Peyer's patch (tissue), 4 donors: ENCODE data around the gene LRRC56. TPM values are rescaled to one million over a fixed set of nuclear protein-coding genes. Genes with fewer than 3 reads are reported as not detected.

Source experiments
- DNase-seq, 3 donors: peaks; one replicate each; pipeline ENCODE4 v3.0.0-alpha.2; 2017 to 2019
- H3K27ac ChIP-seq, 4 donors: fragments of 200-600 bp; sonication (generic); one replicate each; pipeline ENCODE4 v1.5.1; 2016 to 2019
- H3K27me3 ChIP-seq, 2 donors: fragments of 200-600 bp; sonication (generic); one replicate each; pipeline ENCODE4 v1.5.1; 2019
- H3K36me3 ChIP-seq, 3 donors: fragments of 200-600 bp; sonication (generic); one replicate each; pipeline ENCODE4 v1.5.1; 2016 to 2019
- H3K4me1 ChIP-seq, 4 donors: fragments of 200-600 bp; sonication (generic); one replicate each; pipeline ENCODE4 v1.5.1; 2016 to 2019
- H3K4me3 ChIP-seq, 4 donors: fragments of 200-600 bp; sonication (generic); 1 replicate in 3 of 4; 2 replicates in 1 of 4; pipeline ENCODE4 v1.5.1; 2016 to 2019; ENCODE audit warnings: mild to moderate bottlenecking in 1 of 4
- H3K9me3 ChIP-seq, 4 donors: fragments of 200-600 bp; sonication (generic); one replicate each; pipeline ENCODE4 v1.5.1; 2016 to 2019; ENCODE audit warnings: mild to moderate bottlenecking in 1 of 4
- POLR2A ChIP-seq, 2 donors: fragments of 450-650 bp; IDR thresholded peaks; one replicate each; pipeline ENCODE4 v1.5.1; 2017; ENCODE audit warnings: antibody characterized with exemption in 2 of 2, mild to moderate bottlenecking in 2 of 2, moderate library complexity in 2 of 2
- total RNA-seq, 4 donors: library from RNA; depleted of rRNA; stranded (reverse); fragments of >200 nt; gene quantifications; one replicate each; pipeline ENCODE4 v1.1.0, GENCODE V29; 2016
- TF ChIP-seq, protein P1 (sequence below), 6 experiments: fragments of 450-650 bp in 4 of 6; fragments of 200-600 bp in 2 of 6; sonication (generic) in 1 of 6; IDR thresholded peaks; one replicate each; pipeline ENCODE4 v1.5.1; 2017 to 2019; ENCODE audit warnings: antibody characterized with exemption in 6 of 6, mild to moderate bottlenecking in 3 of 6, moderate library complexity in 1 of 6

Gene LRRC56
- total RNA-seq, 4 donors from 2014 or later, result 0.67 to 4.1 (median 2.4) TPM

GRCh38 chr11:530960-531831 lies 6.1 kb upstream of the LRRC56 start:
- Histone ChIP-seq H3K4me3 (no peak overlapping the region), H3K36me3 (peaks cover 0 to 26% (median 0%) of the 10 kb centered on the region in 3 donors), H3K27ac (no peak overlapping the region), H3K4me1 (peaks cover 0 to 20% (median 10%) of the 10 kb centered on the region in 4 donors), H3K9me3 (no peaks in the 10 kb centered on the region), H3K27me3 (no peaks in the 10 kb centered on the region)
- TF ChIP-seq, protein P1, sequence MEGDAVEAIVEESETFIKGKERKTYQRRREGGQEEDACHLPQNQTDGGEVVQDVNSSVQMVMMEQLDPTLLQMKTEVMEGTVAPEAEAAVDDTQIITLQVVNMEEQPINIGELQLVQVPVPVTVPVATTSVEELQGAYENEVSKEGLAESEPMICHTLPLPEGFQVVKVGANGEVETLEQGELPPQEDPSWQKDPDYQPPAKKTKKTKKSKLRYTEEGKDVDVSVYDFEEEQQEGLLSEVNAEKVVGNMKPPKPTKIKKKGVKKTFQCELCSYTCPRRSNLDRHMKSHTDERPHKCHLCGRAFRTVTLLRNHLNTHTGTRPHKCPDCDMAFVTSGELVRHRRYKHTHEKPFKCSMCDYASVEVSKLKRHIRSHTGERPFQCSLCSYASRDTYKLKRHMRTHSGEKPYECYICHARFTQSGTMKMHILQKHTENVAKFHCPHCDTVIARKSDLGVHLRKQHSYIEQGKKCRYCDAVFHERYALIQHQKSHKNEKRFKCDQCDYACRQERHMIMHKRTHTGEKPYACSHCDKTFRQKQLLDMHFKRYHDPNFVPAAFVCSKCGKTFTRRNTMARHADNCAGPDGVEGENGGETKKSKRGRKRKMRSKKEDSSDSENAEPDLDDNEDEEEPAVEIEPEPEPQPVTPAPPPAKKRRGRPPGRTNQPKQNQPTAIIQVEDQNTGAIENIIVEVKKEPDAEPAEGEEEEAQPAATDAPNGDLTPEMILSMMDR (IDR thresholded peaks at IDR 0.05), result no peak
- TF ChIP-seq POLR2A (IDR thresholded peaks at IDR 0.05), result no peak
- DNase-seq, result peak in 1 of 3 donors; percentile 41

DNA sequence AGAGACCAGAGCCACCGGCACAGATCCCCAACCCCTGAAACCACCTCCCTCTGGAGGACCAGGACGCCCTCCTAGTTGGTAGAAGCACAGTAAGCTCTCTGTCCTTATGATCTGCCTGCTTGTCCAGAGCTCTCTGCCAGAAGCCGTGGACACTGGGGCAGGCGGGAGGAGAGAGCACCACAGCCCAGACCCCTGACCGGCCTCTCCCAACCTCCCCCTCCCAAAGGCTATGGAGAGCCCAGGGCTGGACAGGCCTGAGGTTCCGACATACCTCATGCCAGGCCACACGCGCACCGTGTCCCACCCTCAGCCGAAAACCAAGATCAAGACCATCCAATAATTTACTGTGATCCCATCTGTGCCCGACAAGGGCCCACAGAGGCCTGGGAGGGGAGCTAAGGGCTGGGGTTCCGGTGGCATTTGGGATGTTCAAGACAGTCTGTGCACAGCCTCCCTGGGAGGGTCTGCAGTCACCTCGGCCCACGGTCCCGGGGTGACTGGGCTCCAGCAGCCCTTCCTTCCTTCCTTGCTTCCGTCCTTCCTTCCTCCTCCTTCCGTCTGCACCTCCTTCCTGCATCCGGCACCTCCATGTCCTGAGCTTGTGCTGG lies 5.3 kb upstream of the LRRC56 start:
- H3K4me3 ChIP-seq, result no peak overlapping the region
- peak in 1 of 3 donors; percentile 40 for DNase-seq
- H3K27me3 ChIP-seq, result no peaks in the 10 kb centered on the region
- no peak for TF ChIP-seq POLR2A (IDR thresholded peaks at IDR 0.05)
- TF ChIP-seq, protein P1 (IDR thresholded peaks at IDR 0.05), result no peak
- H3K36me3 ChIP-seq, result peaks cover 0 to 26% (median 0%) of the 10 kb centered on the region in 3 donors
- peaks cover 0 to 23% (median 15%) of the 10 kb centered on the region in 4 donors for H3K4me1 ChIP-seq
- H3K9me3 ChIP-seq, result no peaks in the 10 kb centered on the region
- H3K27ac ChIP-seq, result no peak overlapping the region

DNA sequence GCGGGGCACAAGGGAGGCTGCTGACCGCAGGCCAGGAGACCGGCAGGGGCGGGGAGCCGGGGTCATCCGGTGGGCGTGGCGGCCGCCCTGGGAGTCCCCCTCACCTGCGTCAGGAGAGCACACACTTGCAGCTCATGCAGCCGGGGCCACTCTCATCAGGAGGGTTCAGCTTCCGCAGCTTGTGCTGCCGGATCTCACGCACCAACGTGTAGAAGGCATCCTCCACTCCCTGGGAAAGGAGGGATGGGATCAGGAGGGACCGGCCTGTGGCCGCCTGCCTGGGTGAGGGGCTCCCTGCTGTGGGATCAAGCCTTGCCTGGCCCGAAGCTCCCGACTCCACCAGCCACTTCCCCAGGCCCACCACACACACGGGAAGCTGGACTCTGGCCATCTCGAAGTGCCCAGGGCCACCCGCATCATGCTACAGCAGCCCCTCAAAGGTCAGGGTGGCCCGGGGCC lies 4.8 kb upstream of the LRRC56 start:
- Histone ChIP-seq H3K4me1 (peaks cover 0 to 25% (median 20%) of the 10 kb centered on the region in 4 donors), H3K4me3 (no peak overlapping the region), H3K36me3 (peaks cover 0 to 26% (median 0%) of the 10 kb centered on the region in 3 donors), H3K9me3 (no peaks in the 10 kb centered on the region), H3K27ac (no peak overlapping the region), H3K27me3 (no peaks in the 10 kb centered on the region)
- DNase-seq, result peak in 2 of 3 donors; percentile 45 to 47
- TF ChIP-seq, protein P1 (IDR thresholded peaks at IDR 0.05), result no peak
- TF ChIP-seq POLR2A (IDR thresholded peaks at IDR 0.05), result no peak

GRCh38 chr11:532986-533585 lies 4.2 kb upstream of the LRRC56 start:
- H3K27ac ChIP-seq, result no peak overlapping the region
- TF ChIP-seq, protein P1 (IDR thresholded peaks at IDR 0.05), result no peak
- no peak for TF ChIP-seq POLR2A (IDR thresholded peaks at IDR 0.05)
- H3K9me3 ChIP-seq, result no peaks in the 10 kb centered on the region
- H3K27me3 ChIP-seq, result no peaks in the 10 kb centered on the region
- DNase-seq, result peak in 2 of 3 donors; percentile 44 to 46
- H3K36me3 ChIP-seq, result peaks cover 0 to 26% (median 0%) of the 10 kb centered on the region in 3 donors
- peaks cover 0 to 31% (median 25%) of the 10 kb centered on the region in 4 donors for H3K4me1 ChIP-seq
- no peak overlapping the region for H3K4me3 ChIP-seq

- Histone ChIP-seq H3K9me3 (no peaks in the 10 kb centered on the region), H3K27ac (no peak overlapping the region), H3K4me1 (peaks cover 0 to 33% (median 26%) of the 10 kb centered on the region in 4 donors), H3K4me3 (peak overlapping the region in 3 of 4 donors; percentile 67 to 93 (median 73)), H3K36me3 (peaks cover 0 to 26% (median 0%) of the 10 kb centered on the region in 3 donors), H3K27me3 (no peaks in the 10 kb centered on the region)
- DNase-seq, result peak in 2 of 3 donors; percentile 48 to 49
- no peak for TF ChIP-seq POLR2A (IDR thresholded peaks at IDR 0.05)
- TF ChIP-seq, protein P1 (IDR thresholded peaks at IDR 0.05), result no peak
These were observed 3.5 kb upstream of the LRRC56 start for GRCh38 chr11:533586-534395.
